Naive thymus-derived CD4-positive, alpha-beta T cell (primary cell): ENCODE results near the gene AGO1. TPM values are rescaled to one million over a fixed set of nuclear protein-coding genes. Genes with fewer than 3 reads are reported as not detected.

ENCODE experiments used
- ATAC-seq: fragments of 150-1000 bp; cut with Tn5 transposase; 2 replicates; pipeline ENCODE4 v1.10.0; 2021; ENCODE audit warnings: mild to moderate bottlenecking, moderate library complexity
- CTCF ChIA-PET: fragments of 350-600 bp; sonication (Branson Sonifier 250); formaldehyde crosslinking; loops from one replicate; lab custom pipeline; 2021; ENCODE audit warnings: antibody characterized with exemption; lab: Charles Lee
- POLR2A ChIA-PET: fragments of 350-600 bp; sonication (Branson Sonifier 250); formaldehyde crosslinking; loops from one replicate; lab custom pipeline; 2021; ENCODE audit warnings: antibody characterized with exemption, inconsistent platforms; lab: Charles Lee
- DNase-seq, 9 donors: peaks; one replicate each; pipeline versions ENCODE4 v3.0.0 to v3.0.0-alpha.2; 2020 to 2022; ENCODE audit warnings: mixed read lengths in 1 of 9
- H3K27ac ChIP-seq: one replicate; pipeline ENCODE4 v1.7.0; 2013; ENCODE audit warnings: mild to moderate bottlenecking, low read depth, low read length, moderate library complexity
- H3K27me3 ChIP-seq, 2 donors: one replicate each; pipeline ENCODE4 v1.7.0; 2013; ENCODE audit warnings: low read length in 2 of 2, mild to moderate bottlenecking in 2 of 2, moderate library complexity in 2 of 2; ENCODE audit not compliant: control insufficient read depth in 2 of 2, insufficient read depth in 2 of 2
- H3K36me3 ChIP-seq, 3 experiments: 1 replicate in 2 of 3; 2 replicates in 1 of 3; pipeline ENCODE4 v1.7.0; 2013; ENCODE audit warnings: low read length in 3 of 3, mild to moderate bottlenecking in 3 of 3, moderate library complexity in 1 of 3; ENCODE audit not compliant: insufficient read depth in 3 of 3, control insufficient read depth in 2 of 3
- H3K4me1 ChIP-seq, 2 donors: one replicate each; pipeline ENCODE4 v1.7.0; 2013; ENCODE audit warnings: low read length in 2 of 2, mild to moderate bottlenecking in 2 of 2, moderate library complexity in 1 of 2; ENCODE audit not compliant: control insufficient read depth in 2 of 2, insufficient read depth in 2 of 2
- H3K4me3 ChIP-seq: 2 replicates; pipeline ENCODE4 v1.7.0; 2013; ENCODE audit warnings: mild to moderate bottlenecking, low read length
- H3K9me3 ChIP-seq, 3 experiments: 1 replicate in 2 of 3; 2 replicates in 1 of 3; pipeline ENCODE4 v1.7.0; 2013; ENCODE audit warnings: low read length in 3 of 3; ENCODE audit not compliant: control insufficient read depth in 2 of 3
- H3K27ac Mint-ChIP-seq, 9 donors: one replicate each; pipeline ENCODE4 v1.8.0; 2020 to 2022; ENCODE audit warnings: mixed read lengths in 9 of 9, mild to moderate bottlenecking in 8 of 9, moderate library complexity in 5 of 9, inconsistent platforms in 2 of 9
- H3K27me3 Mint-ChIP-seq, 5 donors: one replicate each; pipeline ENCODE4 v1.8.0; 2021 to 2022; ENCODE audit warnings: mixed read lengths in 5 of 5, mild to moderate bottlenecking in 1 of 5
- H3K36me3 Mint-ChIP-seq, 5 donors: one replicate each; pipeline ENCODE4 v1.8.0; 2020 to 2022; ENCODE audit warnings: mixed read lengths in 5 of 5, mild to moderate bottlenecking in 3 of 5, inconsistent platforms in 1 of 5
- H3K4me1 Mint-ChIP-seq, 7 donors: one replicate each; pipeline ENCODE4 v1.8.0; 2020 to 2022; ENCODE audit warnings: mixed read lengths in 7 of 7, mild to moderate bottlenecking in 3 of 7, inconsistent platforms in 1 of 7
- H3K4me3 Mint-ChIP-seq, 10 donors: one replicate each; pipeline ENCODE4 v1.8.0; 2020 to 2022; ENCODE audit warnings: mild to moderate bottlenecking in 10 of 10, mixed read lengths in 10 of 10, moderate library complexity in 6 of 10, inconsistent platforms in 2 of 10
- H3K9me3 Mint-ChIP-seq, 11 donors: one replicate each; pipeline ENCODE4 v1.8.0; 2020 to 2022; ENCODE audit warnings: mixed read lengths in 11 of 11, mild to moderate bottlenecking in 4 of 11, inconsistent platforms in 1 of 11, moderate library complexity in 1 of 11
- intact Hi-C, 2 donors: fragments of 100-400 bp; cut with micrococcal nuclease; formaldehyde crosslinking; loops; one replicate each; pipeline ENCODE4 v1.15.1; 2023
- polyA plus RNA-seq, 2 donors: library from polyadenylated mRNA; unstranded; fragments of 300-500 nt; fragmentation: Illumina TruSeq; gene quantifications; one replicate each; pipeline ENCODE4 v1.2.3, GENCODE V29; 2021
- total RNA-seq, 6 experiments: library from RNA in 5 of 6; stranded (reverse) in 5 of 6; gene quantifications; 1 replicate in 5 of 6; 2 replicates in 1 of 6; pipeline ENCODE4 v1.2.3 and lab custom pipeline; 2021 to 2026

Gene AGO1
- total and polyA plus RNA-seq, 7 experiments from 2014 or later = 8.9 to 28.0 (median 26.8) TPM

- no peaks in the 10 kb centered on the region for H3K9me3 ChIP-seq
- peaks cover 17 to 21% of the 10 kb centered on the region in 2 donors for H3K4me1 ChIP-seq
- H3K4me3 ChIP-seq = no peak overlapping the region
- H3K27ac ChIP-seq = no peak overlapping the region
- no peak overlapping the region for H3K4me3 Mint-ChIP-seq
- peak overlapping the region in 3 of 9 donors; percentile 37 to 81 (median 52) for H3K27ac Mint-ChIP-seq
- no peaks in the 10 kb centered on the region for H3K9me3 Mint-ChIP-seq
- DNase-seq (no peak), ATAC-seq (no peak)
- no peaks in the 10 kb centered on the region for H3K27me3 ChIP-seq
- no peaks in the 10 kb centered on the region for H3K27me3 Mint-ChIP-seq
- intact Hi-C loops = loop anchor here (10.0 kb wide), 2 partner anchors 289 to 529 kb away; partner anchors contain the start of genes MRPS15 (in 1 of the 2) and THRAP3 (in 1 of the 2)
- ChIA-PET CTCF (no interaction called here), POLR2A (no interaction called here)
- peaks cover 0 to 7% (median 1%) of the 10 kb centered on the region in 5 donors for H3K36me3 Mint-ChIP-seq
- H3K4me1 Mint-ChIP-seq = peaks cover 19 to 55% (median 51%) of the 10 kb centered on the region in 7 donors
- H3K36me3 ChIP-seq = no peaks in the 10 kb centered on the region
These were observed 52.7 kb downstream of the AGO1 start for GRCh38 chr1:35935442-35936388.

- Histone ChIP-seq H3K9me3 (no peaks in the 10 kb centered on the region), H3K4me3 (no peak overlapping the region), H3K27me3 (no peaks in the 10 kb centered on the region), H3K4me1 (peaks cover 13 to 17% of the 10 kb centered on the region in 2 donors), H3K27ac (no peak overlapping the region), H3K36me3 (no peaks in the 10 kb centered on the region)
- Mint-ChIP-seq H3K4me1 (peaks cover 26 to 62% (median 57%) of the 10 kb centered on the region in 7 donors), H3K27me3 (no peaks in the 10 kb centered on the region), H3K9me3 (no peaks in the 10 kb centered on the region), H3K36me3 (peaks cover 0 to 5% (median 5%) of the 10 kb centered on the region in 5 donors), H3K27ac (no peak overlapping the region), H3K4me3 (no peak overlapping the region)
- CTCF ChIA-PET = no interaction called here
- ATAC-seq (no peak), DNase-seq (no peak)
- intact Hi-C loops = loop anchor here (10.0 kb wide), 2 partner anchors 288 to 528 kb away; partner anchors contain the start of genes MRPS15 (in 1 of the 2) and THRAP3 (in 1 of the 2)
- POLR2A ChIA-PET = no interaction called here
These were observed 53.8 kb downstream of the AGO1 start for GRCh38 chr1:35936838-35937237.

DNA sequence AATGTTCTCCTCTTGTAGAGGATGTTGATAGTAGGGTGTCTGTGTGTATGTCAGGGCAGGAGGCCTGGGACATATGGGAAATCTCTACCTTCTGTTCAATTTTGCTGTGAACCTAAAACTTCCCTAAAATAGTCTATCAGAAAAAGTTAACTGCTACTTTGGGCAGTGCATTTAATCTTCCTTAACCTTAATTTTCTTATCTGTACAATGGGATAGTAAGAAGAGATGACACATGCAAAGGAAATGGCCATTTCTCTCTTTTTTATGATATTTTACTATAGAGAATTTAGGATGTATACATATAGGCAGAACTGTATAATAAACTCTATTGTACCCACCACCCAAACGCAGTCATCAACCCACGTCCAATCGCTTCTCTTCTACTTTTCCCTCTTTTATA, 56.5 kb downstream of the AGO1 start:
- peak overlapping the region in 1 of 9 donors; percentile 62 for H3K27ac Mint-ChIP-seq
- POLR2A ChIA-PET = no interaction called here
- H3K4me3 Mint-ChIP-seq = no peak overlapping the region
- Histone ChIP-seq H3K9me3 (no peaks in the 10 kb centered on the region), H3K27me3 (no peaks in the 10 kb centered on the region), H3K36me3 (no peaks in the 10 kb centered on the region), H3K27ac (no peak overlapping the region), H3K4me3 (no peak overlapping the region), H3K4me1 (peaks cover 8% of the 10 kb centered on the region in 2 donors)
- no peaks in the 10 kb centered on the region for H3K9me3 Mint-ChIP-seq
- peaks cover 0 to 12% (median 5%) of the 10 kb centered on the region in 5 donors for H3K36me3 Mint-ChIP-seq
- intact Hi-C loops = loop anchor here (10.0 kb wide), 2 partner anchors 285 to 525 kb away; partner anchors contain the start of genes MRPS15 (in 1 of the 2) and THRAP3 (in 1 of the 2)
- ATAC-seq (no peak), DNase-seq (no peak)
- peaks cover 26 to 59% (median 49%) of the 10 kb centered on the region in 7 donors for H3K4me1 Mint-ChIP-seq
- CTCF ChIA-PET = no interaction called here
- H3K27me3 Mint-ChIP-seq = no peaks in the 10 kb centered on the region

- intact Hi-C loops = no loop called here
- Mint-ChIP-seq H3K4me3 (no peak overlapping the region), H3K4me1 (peaks cover 37 to 64% (median 58%) of the 10 kb centered on the region in 7 donors), H3K36me3 (peaks cover 5 to 26% (median 20%) of the 10 kb centered on the region in 5 donors), H3K27me3 (no peaks in the 10 kb centered on the region), H3K9me3 (no peaks in the 10 kb centered on the region), H3K27ac (peak overlapping the region in 1 of 9 donors; percentile 58)
- POLR2A ChIA-PET = no interaction called here
- no peaks in the 10 kb centered on the region for H3K27me3 ChIP-seq
- H3K9me3 ChIP-seq = no peaks in the 10 kb centered on the region
- ATAC-seq (no peak), DNase-seq (no peak)
- H3K36me3 ChIP-seq = peaks cover 0 to 5% (median 0%) of the 10 kb centered on the region in 3 experiments
- H3K4me1 ChIP-seq = peaks cover 8% of the 10 kb centered on the region in 2 donors
- CTCF ChIA-PET = no interaction called here
- H3K4me3 ChIP-seq = no peak overlapping the region
- H3K27ac ChIP-seq = no peak overlapping the region
These were observed 62.3 kb downstream of the AGO1 start for GRCh38 chr1:35945327-35945726.

GRCh38 chr1:35947547-35947946, 64.5 kb downstream of the AGO1 start:
- H3K9me3 ChIP-seq = no peaks in the 10 kb centered on the region
- Mint-ChIP-seq H3K4me3 (no peak overlapping the region), H3K36me3 (peaks cover 5 to 31% (median 17%) of the 10 kb centered on the region in 5 donors), H3K4me1 (peaks cover 21 to 43% (median 38%) of the 10 kb centered on the region in 7 donors), H3K9me3 (no peaks in the 10 kb centered on the region), H3K27ac (peak overlapping the region in 2 of 9 donors; percentile 7 to 19), H3K27me3 (no peaks in the 10 kb centered on the region)
- intact Hi-C loops = no loop called here
- no peak overlapping the region for H3K27ac ChIP-seq
- no peaks in the 10 kb centered on the region for H3K27me3 ChIP-seq
- peaks cover 0 to 5% (median 0%) of the 10 kb centered on the region in 3 experiments for H3K36me3 ChIP-seq
- H3K4me1 ChIP-seq = peaks cover 7 to 8% of the 10 kb centered on the region in 2 donors
- H3K4me3 ChIP-seq = no peak overlapping the region
- DNase-seq (no peak), ATAC-seq (no peak)
- ChIA-PET CTCF (no interaction called here), POLR2A (interaction anchor here (0.6 kb wide), 1 partner anchor 16 kb away, joined by 3 read pairs; the partner anchor contains the start of gene AGO3)

GRCh38 chr1:35958558-35958957, 75.5 kb downstream of the AGO1 start:
- POLR2A ChIA-PET = interaction anchor here (0.6 to 0.7 kb wide), 2 partner anchors 159 to 571 kb away, joined by 3 to 4 read pairs; no protein-coding TSS in a partner anchor
- H3K9me3 Mint-ChIP-seq = peaks cover 0 to 3% (median 0%) of the 10 kb centered on the region in 11 donors
- no peak overlapping the region for H3K27ac Mint-ChIP-seq
- CTCF ChIA-PET = no interaction called here
- ATAC-seq (no peak), DNase-seq (no peak)
- H3K27me3 Mint-ChIP-seq = no peaks in the 10 kb centered on the region
- H3K4me3 ChIP-seq = no peak overlapping the region
- peaks cover 0 to 26% (median 22%) of the 10 kb centered on the region in 5 donors for H3K36me3 Mint-ChIP-seq
- intact Hi-C loops = no loop called here
- no peaks in the 10 kb centered on the region for H3K36me3 ChIP-seq
- peaks cover 0 to 20% (median 10%) of the 10 kb centered on the region in 7 donors for H3K4me1 Mint-ChIP-seq
- no peaks in the 10 kb centered on the region for H3K4me1 ChIP-seq
- H3K27ac ChIP-seq = no peak overlapping the region
- no peak overlapping the region for H3K4me3 Mint-ChIP-seq
- H3K9me3 ChIP-seq = no peaks in the 10 kb centered on the region
- no peaks in the 10 kb centered on the region for H3K27me3 ChIP-seq
